D721Med (cell line): ENCODE results near the gene NKAIN2.

Experiments
- DNase-seq: peaks from one replicate; pipeline ENCODE4 v3.0.0; 2011; ENCODE audit warnings: low spot score; ENCODE audit not compliant: insufficient read length
- FAIRE-seq: peaks from 2 replicates; lab custom pipeline; 2011; peaks lifted over from hg19 to GRCh38; lab: Jason Lieb, UNC
- CTCF ChIP-seq: IDR thresholded peaks from 2 replicates; pipeline ENCODE4 v1.5.1; 2012; ENCODE audit warnings: mild to moderate bottlenecking, control low read depth; ENCODE audit not compliant: insufficient read depth; ENCODE audit errors: missing control alignments

NKAIN2 gene

GRCh38 chr6:124494956-124495664 is 691.4 kb downstream of the NKAIN2 start:
- no peak for TF ChIP-seq CTCF
- DNase-seq, result no peak
- FAIRE-seq, result no peak

GRCh38 chr6:124495665-124496190 is 692.1 kb downstream of the NKAIN2 start:
- FAIRE-seq (no peak), DNase-seq (no peak)
- TF ChIP-seq CTCF, result no peak

- FAIRE-seq, result no peak
- TF ChIP-seq CTCF, result no peak
Observed at GRCh38 chr6:124496334-124496733, 692.7 kb downstream of the NKAIN2 start.

GRCh38 chr6:124512431-124512830 is 708.8 kb downstream of the NKAIN2 start:
- FAIRE-seq (no peak), DNase-seq (no peak)
- TF ChIP-seq CTCF, result no peak

More at GRCh38 chr6:124496334-124496733, 692.7 kb downstream of the NKAIN2 start:
- DNase-seq, result no peak

GRCh38 chr6:124517339-124517738 is 713.7 kb downstream of the NKAIN2 start:
- no peak for TF ChIP-seq CTCF
- no peak for DNase-seq
- FAIRE-seq, result no peak

- DNase-seq (no peak), FAIRE-seq (no peak)
- TF ChIP-seq CTCF, result no peak
Observed at GRCh38 chr6:124520514-124520913, 716.8 kb downstream of the NKAIN2 start.

GRCh38 chr6:124522335-124522734 is 718.7 kb downstream of the NKAIN2 start:
- TF ChIP-seq CTCF, result no peak
- DNase-seq (no peak), FAIRE-seq (no peak)
